K562 (cell line): Measurements from ENCODE around the gene MYCL. TPM values are rescaled to one million over a fixed set of nuclear protein-coding genes. Genes with fewer than 3 reads are reported as not detected.

ENCODE experiments used
- ARNT ChIP-seq, 2 experiments: fragments of 450-650 bp; IDR thresholded peaks; 2 replicates each; pipeline ENCODE4 v1.6.1; 2016; ENCODE audit warnings: mild to moderate bottlenecking in 1 of 2
- BCLAF1 ChIP-seq, 2 experiments: fragments of 450-650 bp in 1 of 2; IDR thresholded peaks; 2 replicates each; pipeline ENCODE4 v1.6.1; 2011 to 2017; ENCODE audit warnings: low read depth in 2 of 2, antibody characterized with exemption in 1 of 2, borderline replicate concordance in 1 of 2, low read length in 1 of 2, mild to moderate bottlenecking in 1 of 2, mixed read lengths in 1 of 2; ENCODE audit not compliant: control insufficient read depth in 1 of 2
- ETV6 ChIP-seq, 3 experiments: fragments of 150-350 bp in 1 of 3; sonication (generic) in 1 of 3; formaldehyde crosslinking in 1 of 3; IDR thresholded peaks; 2 replicates each; pipeline versions ENCODE4 v1.6.1 to v1.8.0; 2014 to 2022; ENCODE audit warnings: borderline replicate concordance in 2 of 3, low read depth in 2 of 3, antibody characterized with exemption in 1 of 3, low read length in 1 of 3, mild to moderate bottlenecking in 1 of 3, missing genetic modification reagents in 1 of 3
- HNRNPLL ChIP-seq: fragments of 200-400 bp; formaldehyde crosslinking; IDR thresholded peaks from 2 replicates; pipeline ENCODE4 v1.6.1; 2017; ENCODE audit warnings: low read length, low read depth, mild to moderate bottlenecking; ENCODE audit not compliant: poor library complexity, severe bottlenecking
- HSF4 ChIP-seq: fragments of 250-450 bp; sonication (Bioruptor Pico); IDR thresholded peaks from 2 replicates; pipeline ENCODE4 v2.1.2; 2022; ENCODE audit warnings: mild to moderate bottlenecking, moderate library complexity, borderline replicate concordance
- ILK ChIP-seq: fragments of 450-650 bp; IDR thresholded peaks from 2 replicates; pipeline ENCODE4 v1.6.1; 2016; ENCODE audit warnings: missing genetic modification characterization, low read depth, mild to moderate bottlenecking, missing compliant biosample characterization, moderate library complexity, borderline replicate concordance
- MAFF ChIP-seq: IDR thresholded peaks from 2 replicates; pipeline ENCODE4 v1.6.1; 2012; ENCODE audit warnings: low read length, improper control_type of control experiment
- NFXL1 ChIP-seq: fragments of 450-650 bp; formaldehyde crosslinking; IDR thresholded peaks from 2 replicates; pipeline ENCODE4 v1.4.0; 2021; ENCODE audit warnings: mild to moderate bottlenecking
- RCOR1 ChIP-seq, 2 experiments: IDR thresholded peaks; 2 replicates each; pipeline ENCODE4 v1.6.1; 2012; ENCODE audit warnings: low read depth in 2 of 2, low read length in 2 of 2, borderline replicate concordance in 1 of 2, improper control_type of control experiment in 1 of 2
- TBP ChIP-seq: optimal IDR thresholded peaks from 2 replicates; pipeline ENCODE3; 2011; ENCODE audit warnings: low read depth, low read length, improper control_type of control experiment
- ZBTB26 ChIP-seq: fragments of 450-650 bp; formaldehyde crosslinking; IDR thresholded peaks from 2 replicates; pipeline ENCODE4 v1.4.0; 2022; ENCODE audit warnings: missing genetic modification characterization
- polyA plus RNA-seq, 8 experiments: library from polyadenylated mRNA; depleted of rRNA in 4 of 8; stranded (reverse) in 5 of 8; unstranded in 3 of 8; fragments of >200 nt; fragmentation: Nextera tagmentation in 2 of 8; fragmentation: Illumina TruSeq in 1 of 8; extraction: Ambion mirVana in 2 of 8; extraction: Trizol in 1 of 8; gene quantifications; 2 replicates each; pipeline versions ENCODE4 v1.2.1 to v1.2.3, GENCODE V29; 2011 to 2014; ENCODE audit warnings: inconsistent platforms in 1 of 8, missing spikeins in 1 of 8
- total RNA-seq, 7 experiments: library from RNA; depleted of rRNA in 6 of 7; stranded (reverse); fragments of >200 nt in 6 of 7; fragmentation: Illumina TruSeq in 2 of 7; extraction: Trizol in 2 of 7; gene quantifications; 2 replicates each; pipeline versions ENCODE4 v1.2.1 to v1.2.3, GENCODE V29; 2011 to 2021; ENCODE audit warnings: low replicate concordance in 1 of 7
- TF ChIP-seq, protein P1 (sequence below): fragments of 450-650 bp; IDR thresholded peaks from 2 replicates; pipeline ENCODE4 v1.6.1; 2016
- TF ChIP-seq, protein P2 (sequence below): fragments of 200-800 bp; sonication (Bioruptor generic); IDR thresholded peaks from 2 replicates; pipeline ENCODE4 v1.6.1; 2017; ENCODE audit warnings: missing genetic modification characterization, missing compliant biosample characterization

The MYCL gene
- total and polyA plus RNA-seq, 9 of the 15 experiments (the other 6 are each of a cell fraction or from before 2014, with no cell fraction given): 3.5 to 22.0 (median 12.8) TPM

DNA sequence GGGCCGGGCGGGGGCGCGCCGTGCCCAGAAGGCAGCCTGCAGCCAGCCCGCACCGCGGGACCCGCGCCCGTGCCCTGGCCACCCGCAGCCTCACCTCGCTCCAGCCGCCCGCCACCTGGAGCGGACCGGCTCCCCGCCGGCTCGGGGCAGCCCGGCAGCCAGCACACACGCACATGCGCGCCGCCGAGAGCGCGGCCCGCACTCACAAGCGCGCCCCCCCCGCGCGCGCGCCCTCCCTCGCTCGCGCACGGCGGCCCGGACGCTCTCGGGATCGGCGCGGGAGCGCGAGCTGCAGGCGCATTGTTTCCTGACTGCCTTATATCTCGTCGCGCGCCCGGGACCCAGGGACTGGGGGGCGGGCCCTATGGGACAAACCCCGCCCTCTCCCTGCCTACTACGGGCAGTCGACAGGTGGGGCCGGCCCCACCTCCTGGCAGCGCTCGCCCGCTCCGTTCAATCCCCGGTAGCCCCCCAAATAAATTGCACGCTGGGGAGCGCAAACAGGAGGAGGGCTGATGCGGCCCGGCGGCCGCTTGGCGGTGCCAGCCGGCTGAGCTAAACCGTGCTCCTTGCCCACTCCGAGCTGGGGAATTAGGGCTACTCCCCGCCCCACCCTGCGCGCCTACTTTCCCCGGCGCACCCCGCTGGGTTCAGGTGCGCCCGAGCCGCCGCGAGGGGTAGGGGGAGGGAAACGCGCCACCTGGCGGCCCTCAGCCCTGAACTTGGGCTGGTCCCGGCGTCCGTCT, at the start of gene MYCL (continued):
- TF ChIP-seq BCLAF1 (IDR thresholded peaks at IDR 0.05; ENCODE audit: borderline replicate concordance in 1 of 2, control insufficient read depth in 1 of 2, low read depth in 2 of 2, low read length in 1 of 2) (no peak), RCOR1 (IDR thresholded peaks at IDR 0.05; ENCODE audit: borderline replicate concordance in 1 of 2, low read depth in 2 of 2, low read length in 2 of 2) (peak in 1 of 2 experiments; percentile 73; a peak in 2 of 4 replicates), NFXL1 (CRISPR knock-in tag) (peak; percentile 84), ETV6 (IDR thresholded peaks at IDR 0.05; ENCODE audit: borderline replicate concordance in 1 of 2, low read depth in 2 of 2, low read length in 1 of 2) (no peak), ETV6 (CRISPR knock-in tag; IDR thresholded peaks at IDR 0.05; ENCODE audit: borderline replicate concordance) (peak; percentile 78; the same call in 1 of the 2 replicates), MAFF (no peak), ARNT (IDR thresholded peaks at IDR 0.05) (no peak), ZBTB26 (CRISPR knock-in tag) (no peak), HNRNPLL (no peak), TBP (peak; percentile 55), ILK (no peak), HSF4 (CRISPR knock-in tag) (peak; percentile 90)
- TF ChIP-seq, protein P1, sequence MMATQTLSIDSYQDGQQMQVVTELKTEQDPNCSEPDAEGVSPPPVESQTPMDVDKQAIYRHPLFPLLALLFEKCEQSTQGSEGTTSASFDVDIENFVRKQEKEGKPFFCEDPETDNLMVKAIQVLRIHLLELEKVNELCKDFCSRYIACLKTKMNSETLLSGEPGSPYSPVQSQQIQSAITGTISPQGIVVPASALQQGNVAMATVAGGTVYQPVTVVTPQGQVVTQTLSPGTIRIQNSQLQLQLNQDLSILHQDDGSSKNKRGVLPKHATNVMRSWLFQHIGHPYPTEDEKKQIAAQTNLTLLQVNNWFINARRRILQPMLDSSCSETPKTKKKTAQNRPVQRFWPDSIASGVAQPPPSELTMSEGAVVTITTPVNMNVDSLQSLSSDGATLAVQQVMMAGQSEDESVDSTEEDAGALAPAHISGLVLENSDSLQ: peak; percentile 29; the same call in 1 of the 2 replicates
- TF ChIP-seq, protein P2, sequence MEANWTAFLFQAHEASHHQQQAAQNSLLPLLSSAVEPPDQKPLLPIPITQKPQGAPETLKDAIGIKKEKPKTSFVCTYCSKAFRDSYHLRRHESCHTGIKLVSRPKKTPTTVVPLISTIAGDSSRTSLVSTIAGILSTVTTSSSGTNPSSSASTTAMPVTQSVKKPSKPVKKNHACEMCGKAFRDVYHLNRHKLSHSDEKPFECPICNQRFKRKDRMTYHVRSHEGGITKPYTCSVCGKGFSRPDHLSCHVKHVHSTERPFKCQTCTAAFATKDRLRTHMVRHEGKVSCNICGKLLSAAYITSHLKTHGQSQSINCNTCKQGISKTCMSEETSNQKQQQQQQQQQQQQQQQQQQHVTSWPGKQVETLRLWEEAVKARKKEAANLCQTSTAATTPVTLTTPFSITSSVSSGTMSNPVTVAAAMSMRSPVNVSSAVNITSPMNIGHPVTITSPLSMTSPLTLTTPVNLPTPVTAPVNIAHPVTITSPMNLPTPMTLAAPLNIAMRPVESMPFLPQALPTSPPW (CRISPR knock-in tag): peak; percentile 99
